KOPT-K1 (cell line): ENCODE data around the gene RALGAPB.
"Not testable (repeated sequence)": the region's sequence is repeated elsewhere in the genome, so short reads cannot be mapped to it uniquely, and the experiment has no call there.

ENCODE experiments used
- H3K27ac ChIP-seq: fragments of 200-600 bp; sonication (generic); 2 replicates; pipeline ENCODE4 v1.5.1; 2016; ENCODE audit warnings: antibody characterized with exemption, mild to moderate bottlenecking, low read depth, low read length; ENCODE audit not compliant: poor library complexity, severe bottlenecking
- H3K36me3 ChIP-seq: fragments of 200-600 bp; sonication (generic); 2 replicates; pipeline ENCODE4 v1.5.1; 2017; ENCODE audit warnings: antibody characterized with exemption, mild to moderate bottlenecking, low read length, moderate library complexity; ENCODE audit not compliant: insufficient read depth
- H3K9me3 ChIP-seq: fragments of 200-600 bp; sonication (generic); 2 replicates; pipeline ENCODE4 v1.5.1; 2017; ENCODE audit warnings: antibody characterized with exemption, low read length, mild to moderate bottlenecking; ENCODE audit not compliant: insufficient read depth, poor library complexity, severe bottlenecking

The RALGAPB gene

DNA sequence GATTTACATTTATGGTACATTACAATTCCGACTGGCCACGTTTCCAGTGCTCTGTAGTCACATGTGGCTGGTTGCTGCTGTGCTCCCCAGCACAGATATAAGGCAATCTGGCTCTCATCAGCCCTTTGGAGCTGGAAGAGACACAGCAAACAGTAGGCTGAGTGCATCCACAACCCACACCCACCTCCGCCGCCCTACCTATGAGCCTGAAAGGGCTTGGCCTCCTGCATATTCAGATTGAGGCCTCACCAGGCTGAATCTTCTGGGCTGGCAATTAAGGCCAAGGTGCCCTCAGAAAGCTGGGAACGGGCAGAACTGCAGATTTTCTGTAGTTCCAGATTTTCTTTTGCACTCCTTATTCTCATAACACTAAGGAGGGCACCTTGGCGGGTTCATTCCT is 34.8 kb upstream of the RALGAPB start:
- Histone ChIP-seq H3K9me3 (no peaks in the 10 kb centered on the region), H3K36me3 (peaks cover 19% of the 10 kb centered on the region), H3K27ac (no peak overlapping the region)

DNA sequence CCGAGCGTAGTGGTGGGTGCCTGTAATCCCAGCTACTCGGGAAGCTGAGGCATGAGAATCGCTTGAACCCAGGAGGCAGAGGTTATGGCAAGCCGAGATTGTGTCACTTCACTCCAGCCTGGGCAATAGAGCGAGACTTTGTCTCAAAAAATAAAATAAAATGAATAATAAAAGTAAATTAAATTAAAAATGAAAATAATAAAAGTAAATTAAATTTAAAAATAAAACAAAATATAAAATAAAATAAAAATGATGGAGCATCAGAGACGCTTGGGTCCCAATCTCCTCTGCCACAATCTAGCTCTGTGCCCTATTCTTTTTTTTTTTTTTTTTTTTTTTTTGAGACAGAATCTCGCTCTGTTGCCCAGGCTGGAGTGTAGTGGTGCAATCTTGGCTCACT is 31.5 kb upstream of the RALGAPB start:
- H3K9me3 ChIP-seq, H3K36me3 ChIP-seq, H3K27ac ChIP-seq: not testable (repeated sequence)

DNA sequence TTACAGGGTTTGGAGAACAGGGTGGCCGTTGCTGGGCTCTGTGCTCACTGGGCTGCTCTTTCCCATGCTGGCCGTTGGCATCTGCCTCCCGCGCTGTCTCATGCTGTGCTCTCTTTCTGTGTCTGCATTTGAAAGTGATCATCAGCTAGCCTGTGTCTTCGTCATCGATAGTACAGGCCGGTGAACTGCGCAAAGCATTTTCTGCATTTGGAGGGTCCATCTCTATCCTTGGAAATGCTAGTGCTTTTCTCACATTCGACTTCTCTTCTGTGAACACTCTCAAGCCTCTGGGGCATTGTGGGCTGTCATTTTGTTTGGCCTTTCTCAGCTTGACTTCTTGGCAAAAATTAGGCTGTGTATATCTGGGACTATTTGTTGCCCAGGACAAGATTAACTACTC is 30.7 kb upstream of the RALGAPB start:
- Histone ChIP-seq H3K36me3 (no peaks in the 10 kb centered on the region), H3K27ac (no peak overlapping the region), H3K9me3 (no peaks in the 10 kb centered on the region)

DNA sequence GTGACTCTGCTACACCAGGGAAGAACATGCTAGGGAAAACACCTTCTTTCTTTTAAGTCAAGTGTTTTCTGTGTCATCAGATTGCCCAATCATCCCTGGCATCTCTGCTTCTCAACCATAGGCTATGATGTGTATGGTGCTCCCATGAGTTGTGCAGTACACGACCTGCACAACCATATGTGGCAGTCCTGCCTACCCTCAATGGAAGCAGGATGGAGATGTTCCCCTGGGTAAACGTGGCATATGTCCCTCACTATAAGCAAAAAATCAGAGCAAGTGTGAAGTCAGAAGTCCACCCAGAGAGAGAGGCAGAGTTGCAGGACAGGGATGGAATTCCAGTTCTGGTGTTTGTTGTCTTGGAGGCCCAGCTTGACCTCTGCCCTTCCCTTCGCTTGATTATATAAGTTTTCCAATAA is 27.3 kb upstream of the RALGAPB start:
- H3K27ac ChIP-seq, result no peak overlapping the region
- H3K36me3 ChIP-seq, result peaks cover 22% of the 10 kb centered on the region
- no peaks in the 10 kb centered on the region for H3K9me3 ChIP-seq

DNA sequence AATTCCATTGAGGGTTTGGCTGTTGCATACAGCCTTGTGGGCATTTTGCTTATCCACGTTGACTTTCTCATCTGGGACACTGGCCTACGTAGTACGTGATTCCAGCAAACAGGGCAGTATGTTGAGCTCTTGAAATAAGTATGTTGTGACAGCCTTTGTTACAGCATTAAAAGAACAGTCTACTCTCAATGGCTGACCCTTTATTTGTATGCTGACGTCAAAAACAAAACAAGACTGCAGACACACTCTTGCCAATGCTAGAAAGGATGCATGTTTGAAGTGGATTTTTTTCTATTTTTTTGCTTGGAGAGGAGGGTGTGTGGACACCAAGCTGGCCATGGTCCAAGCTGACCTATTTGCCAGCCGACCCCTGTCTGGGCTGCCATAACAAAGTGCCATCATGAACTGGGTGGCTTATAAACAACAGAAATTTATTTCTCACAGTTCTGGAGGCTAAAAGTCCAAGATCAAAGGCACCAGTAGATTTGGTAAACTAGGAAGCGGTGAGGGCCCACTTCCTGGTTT is 26.7 kb upstream of the RALGAPB start:
- peak overlapping the region; percentile 91 for H3K27ac ChIP-seq
- H3K9me3 ChIP-seq, result no peaks in the 10 kb centered on the region

DNA sequence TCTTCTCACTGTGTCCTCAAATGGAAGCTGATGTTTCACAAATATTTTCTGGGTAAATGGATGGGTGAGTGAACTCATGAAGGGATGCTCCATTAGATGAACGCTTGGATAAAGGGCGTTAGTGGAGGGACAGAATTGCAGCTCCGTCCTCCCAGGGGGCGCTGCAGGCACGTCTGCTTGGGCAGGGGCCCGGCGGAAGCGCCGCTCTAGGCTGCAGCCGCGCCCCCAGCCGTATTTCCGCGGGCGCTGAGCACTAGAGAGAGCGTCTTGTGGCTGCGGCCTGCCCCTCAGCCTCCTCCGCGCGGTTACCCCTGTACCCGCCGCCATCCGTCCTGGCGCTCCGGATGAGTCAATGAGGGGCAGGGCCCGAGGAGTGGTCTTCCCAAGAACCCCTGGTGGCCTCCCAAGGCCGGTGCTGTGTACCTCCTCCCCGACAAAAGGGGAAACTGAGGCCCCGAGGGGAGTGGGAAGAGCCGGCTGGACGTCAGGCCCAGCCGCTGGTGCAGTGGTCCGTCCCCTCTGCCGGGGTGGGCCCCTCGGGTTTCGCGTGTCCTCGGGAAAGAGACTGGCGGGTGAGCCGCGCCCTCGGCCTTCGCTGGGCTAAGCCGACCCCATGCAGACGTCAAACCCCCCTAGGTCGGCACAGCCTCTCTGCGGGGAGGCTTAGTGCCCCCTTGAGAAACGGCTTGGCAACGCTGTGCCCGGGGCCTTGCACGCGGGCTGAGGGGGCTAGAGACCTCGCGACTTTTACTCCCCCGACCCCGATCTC is 26.0 kb upstream of the RALGAPB start:
- H3K36me3 ChIP-seq, result peaks cover 33% of the 10 kb centered on the region
- no peaks in the 10 kb centered on the region for H3K9me3 ChIP-seq
- H3K27ac ChIP-seq, result peak overlapping the region; percentile 91

More for the DNA sequence above, 26.7 kb upstream of the RALGAPB start:
- peaks cover 28% of the 10 kb centered on the region for H3K36me3 ChIP-seq

DNA sequence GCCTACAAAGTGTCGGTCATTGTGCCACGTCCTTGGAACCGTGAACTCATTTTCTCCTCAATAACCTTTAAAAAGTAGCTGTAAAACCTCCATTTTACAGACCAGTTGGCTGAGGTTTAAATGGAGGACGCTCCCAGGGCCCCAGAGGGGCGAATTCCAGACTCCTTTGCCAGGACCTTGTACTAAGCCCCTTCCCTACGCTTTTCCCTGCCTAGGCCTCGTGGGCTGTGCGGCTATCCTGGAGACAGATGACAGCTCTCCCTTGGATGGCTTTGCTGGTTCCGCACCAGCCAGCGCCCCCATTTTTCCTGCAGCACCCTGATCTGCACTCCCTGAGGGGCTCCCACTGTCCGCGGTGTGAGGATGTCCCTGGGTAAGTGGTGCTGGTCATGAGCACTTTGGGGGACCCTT is 25.4 kb upstream of the RALGAPB start:
- no peaks in the 10 kb centered on the region for H3K9me3 ChIP-seq
- H3K36me3 ChIP-seq, result peaks cover 33% of the 10 kb centered on the region
- peak overlapping the region; percentile 91 for H3K27ac ChIP-seq

DNA sequence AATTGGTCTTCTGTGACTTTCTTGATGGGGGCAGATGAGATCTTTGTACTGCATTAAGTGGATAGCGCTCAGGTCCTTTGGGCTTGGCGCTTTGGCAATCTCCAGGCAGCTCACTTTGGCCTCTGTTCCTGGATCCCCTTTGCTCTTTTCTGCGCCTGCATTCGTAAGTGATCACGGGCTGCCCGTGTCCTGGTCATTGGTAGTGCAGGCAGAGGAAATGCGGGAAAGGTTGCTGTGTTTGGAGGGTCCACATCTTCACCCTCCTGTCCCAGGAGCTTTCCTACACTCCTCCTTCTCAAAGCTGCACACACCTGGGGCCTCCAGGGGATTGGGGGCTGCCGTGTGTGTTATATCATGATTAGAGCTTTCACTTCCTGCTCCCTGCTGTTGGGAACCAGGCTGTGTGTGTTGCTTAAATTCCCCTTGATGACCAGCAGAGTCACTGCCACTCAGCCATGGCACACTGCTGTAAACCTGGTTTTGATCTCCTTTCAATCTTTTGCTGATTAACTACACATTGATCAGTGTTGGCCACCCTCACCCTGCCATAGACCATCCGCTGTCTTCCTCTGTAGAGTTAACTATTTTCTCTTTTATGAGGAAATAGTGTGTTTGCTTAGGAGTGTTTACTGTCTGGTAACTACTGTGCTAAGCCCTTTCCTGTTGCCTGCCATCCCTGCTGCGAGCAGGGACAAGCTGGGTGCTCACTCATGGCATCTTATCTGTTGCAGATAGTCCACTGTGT is 24.5 kb upstream of the RALGAPB start:
- Histone ChIP-seq H3K9me3 (no peaks in the 10 kb centered on the region), H3K27ac (peak overlapping the region; percentile 91), H3K36me3 (peaks cover 33% of the 10 kb centered on the region)

DNA sequence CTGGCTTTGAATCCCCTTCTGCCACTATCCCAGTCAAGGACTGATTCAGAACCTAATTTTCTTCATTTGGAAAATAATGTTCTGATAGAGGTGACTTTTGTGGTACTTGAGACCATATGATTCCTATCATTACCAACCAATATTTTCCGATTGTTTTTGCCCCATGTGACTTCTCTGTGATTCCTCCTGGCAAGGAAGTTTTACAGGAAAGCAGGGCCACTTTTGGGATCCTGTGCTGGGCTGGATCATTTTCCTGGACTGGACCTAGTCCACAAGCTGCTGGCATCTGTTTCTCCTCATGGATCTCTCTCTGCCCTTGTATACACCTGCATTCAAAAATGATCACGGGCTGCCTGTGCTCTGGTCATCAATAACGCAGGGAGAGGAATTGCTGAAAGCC is 23.6 kb upstream of the RALGAPB start:
- Histone ChIP-seq H3K9me3 (no peaks in the 10 kb centered on the region), H3K36me3 (peaks cover 33% of the 10 kb centered on the region), H3K27ac (no peak overlapping the region)

DNA sequence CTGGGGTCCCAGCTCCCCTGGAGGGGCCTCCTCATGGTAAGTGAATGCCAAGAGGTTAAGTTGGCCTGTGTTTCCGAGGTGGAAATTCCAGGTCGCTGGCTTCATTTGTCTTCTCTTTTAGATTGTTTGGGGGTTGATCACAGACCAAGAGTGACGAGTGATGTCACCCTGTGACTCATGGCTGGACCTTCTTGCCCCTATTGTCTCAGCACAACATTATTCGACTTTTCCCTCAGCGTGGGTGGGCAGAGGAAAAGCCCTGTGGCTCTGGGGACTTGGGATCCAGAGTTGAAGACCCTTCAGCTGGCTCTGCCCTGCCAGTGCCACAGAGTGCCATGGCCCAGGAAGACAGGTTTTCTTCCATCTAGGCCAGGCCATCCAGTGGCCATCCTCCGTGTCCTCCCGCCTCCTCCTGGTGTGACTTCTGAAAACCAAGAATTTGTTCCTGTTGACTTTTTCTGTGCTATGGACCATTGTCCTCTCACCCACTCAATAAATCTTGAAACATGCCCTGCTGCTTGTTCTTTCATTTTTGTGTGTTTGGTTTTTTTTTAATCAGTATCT is 22.1 kb upstream of the RALGAPB start:
- Histone ChIP-seq H3K36me3 (peaks cover 33% of the 10 kb centered on the region), H3K9me3 (no peaks in the 10 kb centered on the region), H3K27ac (no peak overlapping the region)

DNA sequence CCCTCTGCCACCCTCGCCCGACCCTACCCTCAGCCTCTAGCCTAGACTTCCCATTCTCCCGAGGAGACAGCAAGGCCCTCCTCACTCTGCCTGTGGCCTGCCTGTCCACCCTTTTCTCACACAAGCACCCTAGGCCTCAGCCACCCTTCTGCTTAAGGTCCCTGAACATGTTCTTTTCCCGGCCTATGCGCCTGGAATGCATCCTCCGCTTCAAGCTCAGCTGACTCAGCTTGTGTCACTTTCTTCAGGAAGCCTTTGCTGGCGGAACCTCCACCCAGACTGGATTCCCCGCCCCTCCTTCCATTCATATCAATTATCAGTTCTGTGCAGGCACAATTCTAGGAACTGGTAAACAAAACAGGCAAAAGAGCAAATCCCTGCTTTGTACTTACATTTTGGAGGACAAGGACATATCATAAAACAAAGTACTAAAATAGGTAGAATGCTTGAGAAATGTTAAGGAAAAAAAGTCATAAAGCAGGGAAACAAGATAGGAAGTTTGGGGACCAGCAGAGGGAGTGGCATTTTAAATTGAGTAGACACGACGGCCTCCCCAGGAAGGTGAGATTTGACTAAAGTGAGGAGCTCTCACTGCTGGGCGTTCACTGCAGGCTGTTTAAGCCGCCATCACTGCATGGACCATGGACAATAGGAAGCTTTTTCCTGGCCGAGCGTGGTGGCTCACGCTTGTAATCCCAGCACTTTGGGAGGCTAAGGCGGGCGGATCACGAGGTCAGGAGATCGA is 19.6 kb upstream of the RALGAPB start:
- no peak overlapping the region for H3K27ac ChIP-seq
- H3K9me3 ChIP-seq, result no peaks in the 10 kb centered on the region

DNA sequence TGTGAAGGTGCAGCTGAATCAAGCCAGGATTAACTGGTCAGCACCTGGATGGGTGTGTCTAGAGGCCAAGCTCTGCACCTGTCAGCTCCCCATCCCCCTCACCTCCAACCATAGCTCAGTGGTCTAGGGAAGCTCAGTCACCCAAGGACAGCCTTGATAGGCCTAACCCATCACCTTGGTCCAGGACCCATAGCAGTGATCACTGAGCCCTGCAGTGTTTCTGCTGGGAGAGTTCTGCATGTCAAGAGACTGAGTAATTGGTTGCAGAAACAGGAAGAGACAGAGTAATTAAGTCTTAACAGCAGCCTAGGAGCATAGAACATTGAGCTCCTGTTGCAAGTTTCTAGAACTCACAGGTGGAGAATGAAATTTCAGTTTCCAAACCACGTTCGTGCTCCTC is 18.7 kb upstream of the RALGAPB start:
- H3K36me3 ChIP-seq, result peaks cover 25% of the 10 kb centered on the region
- no peaks in the 10 kb centered on the region for H3K9me3 ChIP-seq
- no peak overlapping the region for H3K27ac ChIP-seq

More for the DNA sequence above, 19.6 kb upstream of the RALGAPB start:
- peaks cover 33% of the 10 kb centered on the region for H3K36me3 ChIP-seq

DNA sequence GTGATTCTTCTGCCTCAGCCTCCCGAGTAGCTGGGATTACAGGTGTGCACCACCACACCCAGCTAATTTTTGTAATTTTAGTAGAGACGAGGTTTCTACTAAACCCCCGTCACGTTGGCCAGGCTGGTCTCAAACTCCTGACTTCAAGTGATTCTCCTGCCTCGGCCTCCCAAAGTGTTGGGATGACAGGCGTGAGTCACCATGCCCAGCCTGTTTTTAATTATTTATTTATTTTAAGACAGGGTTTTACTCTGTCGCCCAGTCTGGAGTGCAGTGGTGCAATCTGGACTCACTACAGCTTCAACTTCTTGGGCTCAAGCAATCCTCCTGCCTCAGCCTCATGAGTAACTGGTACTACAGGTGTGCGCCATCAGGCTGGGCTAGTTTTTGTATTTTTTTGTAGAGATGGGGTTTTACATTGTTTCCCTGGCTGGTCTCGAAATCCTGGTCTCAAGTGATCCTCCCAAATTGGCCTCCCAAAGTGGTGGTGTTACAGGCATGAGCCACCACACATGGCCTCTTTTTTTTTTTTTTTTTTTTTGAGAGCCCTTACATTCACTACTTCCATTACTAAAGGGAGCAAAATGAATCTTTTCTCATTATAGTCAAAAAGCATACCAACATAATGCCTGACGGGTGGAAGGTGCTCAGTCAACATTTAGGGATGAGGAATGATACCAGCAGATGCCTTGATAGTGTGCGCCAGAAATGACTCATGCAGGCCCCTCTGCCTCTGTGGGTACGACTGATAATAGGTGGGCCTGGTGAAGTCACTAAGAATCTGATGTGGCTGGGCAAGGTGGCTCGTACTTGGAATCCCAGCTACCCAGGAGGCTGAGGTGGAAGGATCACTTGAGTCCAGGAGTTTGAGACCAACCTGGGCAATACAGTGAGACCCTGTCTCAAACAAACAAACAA is 17.8 kb upstream of the RALGAPB start:
- no peaks in the 10 kb centered on the region for H3K9me3 ChIP-seq
- peaks cover 16% of the 10 kb centered on the region for H3K36me3 ChIP-seq
- H3K27ac ChIP-seq, result no peak overlapping the region

DNA sequence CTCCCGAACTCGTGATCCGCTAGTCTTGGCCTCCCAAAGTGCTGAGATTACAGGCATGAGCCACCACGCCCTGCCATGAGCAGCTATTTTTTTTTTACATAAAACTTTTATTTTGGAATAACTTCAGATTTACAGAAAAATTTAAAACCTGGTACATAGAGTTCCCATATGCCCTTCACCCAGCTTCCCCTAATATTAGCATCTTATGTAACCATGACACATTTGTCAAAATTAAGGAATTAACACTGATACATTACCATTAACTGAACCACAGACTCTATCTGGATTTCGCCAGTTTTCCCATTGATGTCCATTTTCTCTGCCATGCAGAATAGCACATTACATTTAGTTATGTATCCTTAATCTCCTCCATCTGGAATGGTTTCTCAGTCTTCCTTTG is 14.3 kb upstream of the RALGAPB start:
- Histone ChIP-seq H3K36me3 (no peaks in the 10 kb centered on the region), H3K9me3 (no peaks in the 10 kb centered on the region), H3K27ac (no peak overlapping the region)
